H9 (cell line): Measurements from ENCODE around the gene LDLRAD4. TPM values are rescaled to one million over a fixed set of nuclear protein-coding genes. Genes with fewer than 3 reads are reported as not detected.
A peak's percentile ranks its signal among the peaks of the same experiment; 100 is the strongest.

Experiments
- DNase-seq: peaks from one replicate; pipeline ENCODE4 v3.0.0-alpha.2; 2017
- H2AFZ ChIP-seq: one replicate; pipeline ENCODE4 v1.6.1; 2013; ENCODE audit warnings: mild to moderate bottlenecking, low read length, control low read depth, moderate library complexity
- H2AK5ac ChIP-seq: 2 replicates; pipeline ENCODE4 v1.6.1; 2013; ENCODE audit warnings: low read length, control low read depth, mixed read lengths; ENCODE audit not compliant: insufficient read length
- H2BK120ac ChIP-seq: one replicate; pipeline ENCODE4 v1.6.1; 2013; ENCODE audit warnings: low read depth, mild to moderate bottlenecking, low read length, control low read depth, inconsistent platforms; ENCODE audit not compliant: poor library complexity, severe bottlenecking
- H2BK12ac ChIP-seq: 2 replicates; pipeline ENCODE4 v1.6.1; 2013; ENCODE audit warnings: low read length, control low read depth, mixed read lengths, low read depth; ENCODE audit not compliant: insufficient read length
- H2BK15ac ChIP-seq: 2 replicates; pipeline ENCODE4 v1.6.1; 2013; ENCODE audit warnings: low read depth, low read length, control low read depth
- H2BK20ac ChIP-seq: one replicate; pipeline ENCODE4 v1.6.1; 2013; ENCODE audit warnings: low read depth, mild to moderate bottlenecking, low read length, control low read depth, inconsistent platforms; ENCODE audit not compliant: poor library complexity, severe bottlenecking
- H2BK5ac ChIP-seq: 2 replicates; pipeline ENCODE4 v1.6.1; 2013; ENCODE audit warnings: low read length, control low read depth, mixed read lengths; ENCODE audit not compliant: insufficient read length
- H3K14ac ChIP-seq: 2 replicates; pipeline ENCODE4 v1.6.1; 2013; ENCODE audit warnings: low read length, control low read depth; ENCODE audit not compliant: insufficient read depth
- H3K18ac ChIP-seq: 2 replicates; pipeline ENCODE4 v1.6.1; 2013; ENCODE audit warnings: low read depth, mild to moderate bottlenecking, mixed read lengths, low read length, control low read depth; ENCODE audit not compliant: insufficient read length
- H3K23ac ChIP-seq: 2 replicates; pipeline ENCODE4 v1.6.1; 2013; ENCODE audit warnings: low read length, control low read depth, mixed read lengths, low read depth; ENCODE audit not compliant: insufficient read length
- H3K23me2 ChIP-seq: 2 replicates; pipeline ENCODE4 v1.6.1; 2013; ENCODE audit warnings: low read depth, mild to moderate bottlenecking, mixed read lengths, low read length, control low read depth; ENCODE audit not compliant: insufficient read length, poor library complexity, severe bottlenecking
- H3K27ac ChIP-seq: 2 replicates; pipeline ENCODE4 v1.5.1; 2013; ENCODE audit warnings: low read length, control low read depth, mixed read lengths, low read depth; ENCODE audit not compliant: insufficient read length
- H3K27me3 ChIP-seq: 2 replicates; pipeline ENCODE4 v1.6.1; 2013; ENCODE audit warnings: low read length, control low read depth, inconsistent platforms; ENCODE audit not compliant: insufficient read depth
- H3K4ac ChIP-seq: 2 replicates; pipeline ENCODE4 v1.6.1; 2013; ENCODE audit warnings: low read depth, mild to moderate bottlenecking, control low read depth, inconsistent platforms, low read length, moderate library complexity
- H3K4me1 ChIP-seq: 2 replicates; pipeline ENCODE4 v1.6.1; 2013; ENCODE audit warnings: low read length, control low read depth, inconsistent platforms; ENCODE audit not compliant: insufficient read depth
- H3K4me2 ChIP-seq: 2 replicates; pipeline ENCODE4 v1.6.1; 2013; ENCODE audit warnings: low read length, control low read depth, mixed read lengths; ENCODE audit not compliant: insufficient read length, insufficient read depth
- H3K56ac ChIP-seq: 2 replicates; pipeline ENCODE4 v1.6.1; 2013; ENCODE audit warnings: low read depth, mild to moderate bottlenecking, mixed read lengths, low read length, control low read depth; ENCODE audit not compliant: insufficient read length
- H3K79me1 ChIP-seq: 2 replicates; pipeline ENCODE4 v1.6.1; 2013; ENCODE audit warnings: low read depth, mild to moderate bottlenecking, moderate library complexity, low read length, control low read depth, inconsistent platforms; ENCODE audit not compliant: insufficient read depth, poor library complexity, severe bottlenecking
- H3K79me2 ChIP-seq: 2 replicates; pipeline ENCODE4 v1.6.1; 2013; ENCODE audit warnings: low read length, control low read depth, inconsistent platforms; ENCODE audit not compliant: insufficient read depth
- H3K9ac ChIP-seq: 2 replicates; pipeline ENCODE4 v1.6.1; 2013; ENCODE audit warnings: low read length, control low read depth, mixed read lengths; ENCODE audit not compliant: insufficient read length; ENCODE audit errors: extremely low read depth
- H3K9me3 ChIP-seq: one replicate; pipeline ENCODE4 v1.6.1; 2013; ENCODE audit warnings: low read depth, low read length, inconsistent platforms; ENCODE audit not compliant: control insufficient read depth
- H3T11ph ChIP-seq: one replicate; pipeline ENCODE4 v1.6.1; 2013; ENCODE audit warnings: mild to moderate bottlenecking, low read length, control low read depth, inconsistent platforms
- H4K20me1 ChIP-seq: one replicate; pipeline ENCODE4 v1.6.1; 2013; ENCODE audit not compliant: control insufficient read depth, insufficient read length, insufficient read depth
- H4K5ac ChIP-seq: 2 replicates; pipeline ENCODE4 v1.6.1; 2013; ENCODE audit warnings: low read depth, mild to moderate bottlenecking, mixed read lengths, low read length, control low read depth; ENCODE audit not compliant: insufficient read length
- H4K8ac ChIP-seq: replicated peaks from 2 replicates; pipeline ENCODE4 v1.6.1; 2013; ENCODE audit warnings: low read length, control low read depth, mixed read lengths, low read depth; ENCODE audit not compliant: insufficient read length
- H4K91ac ChIP-seq: 2 replicates; pipeline ENCODE4 v1.6.1; 2013; ENCODE audit warnings: low read depth, mild to moderate bottlenecking, moderate library complexity, mixed read lengths, low read length, control low read depth; ENCODE audit not compliant: insufficient read length
- H3K27ac Mint-ChIP-seq, 3 experiments: 2 replicates in 2 of 3; 3 replicates in 1 of 3; pipeline ENCODE4 v1.8.0; 2020 to 2021; ENCODE audit warnings: mixed read lengths in 3 of 3, mild to moderate bottlenecking in 1 of 3, moderate library complexity in 1 of 3
- H3K27me3 Mint-ChIP-seq: 2 replicates; pipeline ENCODE4 v1.8.0; 2021; ENCODE audit warnings: low read depth, mild to moderate bottlenecking, moderate library complexity, mixed read lengths
- H3K36me3 Mint-ChIP-seq, 3 experiments: 2 replicates in 2 of 3; 3 replicates in 1 of 3; pipeline ENCODE4 v1.8.0; 2020 to 2021; ENCODE audit warnings: low read depth in 3 of 3, mixed read lengths in 3 of 3; ENCODE audit not compliant: insufficient read depth in 1 of 3
- H3K4me1 Mint-ChIP-seq, 2 experiments: 2 replicates each; pipeline ENCODE4 v1.8.0; 2020; ENCODE audit warnings: mixed read lengths in 2 of 2
- H3K4me3 Mint-ChIP-seq, 2 experiments: 2 replicates in 1 of 2; 3 replicates in 1 of 2; pipeline ENCODE4 v1.8.0; 2020 to 2021; ENCODE audit warnings: mild to moderate bottlenecking in 2 of 2, mixed read lengths in 2 of 2, moderate library complexity in 1 of 2
- H3K9me3 Mint-ChIP-seq, 2 experiments: 2 replicates in 1 of 2; 3 replicates in 1 of 2; pipeline ENCODE4 v1.8.0; 2020; ENCODE audit warnings: mild to moderate bottlenecking in 2 of 2, mixed read lengths in 2 of 2, moderate library complexity in 1 of 2
- CTCF ChIP-seq: fragments of 200-600 bp; sonication (generic); conservative IDR thresholded peaks from 3 replicates; pipeline ENCODE4 v1.8.0; 2021; ENCODE audit warnings: antibody characterized with exemption, mild to moderate bottlenecking
- WGBS: extraction: QIAGEN DNeasy Blood & Tissue Kit; methylation state at CpG from one replicate; pipeline ENCODE4 v1.1.7; 2013; ENCODE audit warnings: missing lambda C conversion rate, low lambda C conversion rate, mixed read lengths; ENCODE audit not compliant: insufficient read length; ENCODE audit errors: extremely low coverage; 5-methylcytosine and 5-hydroxymethylcytosine counted together
- total RNA-seq: library from RNA; stranded (reverse); gene quantifications from 2 replicates; pipeline ENCODE4 v1.2.1, GENCODE V29; 2021

The LDLRAD4 gene
- total RNA-seq, 1 experiment from 2014 or later, result 3.9 TPM

- Histone ChIP-seq H3K56ac (no peak overlapping the region), H3K4me2 (no peak overlapping the region), H3K79me2 (no peaks in the 10 kb centered on the region), H4K20me1 (no peaks in the 10 kb centered on the region), H3K27ac (no peak overlapping the region), H2BK20ac (no peak overlapping the region), H4K5ac (no peak overlapping the region), H2AFZ (no peak overlapping the region), H3K4me1 (no peaks in the 10 kb centered on the region), H3K23ac (no peak overlapping the region), H2BK120ac (no peak overlapping the region), H3K9ac (no peak overlapping the region), H3T11ph (no peak overlapping the region), H4K8ac (no peak overlapping the region), H2BK5ac (no peak overlapping the region), H2BK12ac (no peak overlapping the region), H2AK5ac (no peak overlapping the region), H3K14ac (no peak overlapping the region), H3K79me1 (no peaks in the 10 kb centered on the region), H3K27me3 (no peaks in the 10 kb centered on the region), H3K9me3 (no peaks in the 10 kb centered on the region), H3K18ac (no peak overlapping the region), H3K4ac (no peak overlapping the region), H4K91ac (no peak overlapping the region), H2BK15ac (no peak overlapping the region), H3K23me2 (no peaks in the 10 kb centered on the region)
- Mint-ChIP-seq H3K36me3 (no peaks in the 10 kb centered on the region), H3K4me1 (no peaks in the 10 kb centered on the region), H3K4me3 (no peak overlapping the region), H3K27me3 (no peaks in the 10 kb centered on the region; the same call in 1 of the 2 replicates), H3K27ac (no peak overlapping the region; a peak in 1 of 7 replicates), H3K9me3 (no peaks in the 10 kb centered on the region)
- WGBS, result no CpG with 5 or more reads among the region's 14 CpGs
- DNase-seq, result peak; percentile 41
- TF ChIP-seq CTCF, result peak; percentile 41; the same call in 2 of the 3 replicates
Observed at GRCh38 chr18:13525381-13526029, 306.9 kb downstream of the LDLRAD4 start.
